ENCODE data around the gene NHEJ1. TPM values are rescaled to one million over a fixed set of nuclear protein-coding genes. Genes with fewer than 3 reads are reported as not detected.
"Not testable (repeated sequence)": the region's sequence is repeated elsewhere in the genome, so short reads cannot be mapped to it uniquely, and the experiment has no call there.

NHEJ1 gene
- polyA plus RNA-seq, 3 donors = 12.6 to 20.9 (median 20.3) TPM

DNA sequence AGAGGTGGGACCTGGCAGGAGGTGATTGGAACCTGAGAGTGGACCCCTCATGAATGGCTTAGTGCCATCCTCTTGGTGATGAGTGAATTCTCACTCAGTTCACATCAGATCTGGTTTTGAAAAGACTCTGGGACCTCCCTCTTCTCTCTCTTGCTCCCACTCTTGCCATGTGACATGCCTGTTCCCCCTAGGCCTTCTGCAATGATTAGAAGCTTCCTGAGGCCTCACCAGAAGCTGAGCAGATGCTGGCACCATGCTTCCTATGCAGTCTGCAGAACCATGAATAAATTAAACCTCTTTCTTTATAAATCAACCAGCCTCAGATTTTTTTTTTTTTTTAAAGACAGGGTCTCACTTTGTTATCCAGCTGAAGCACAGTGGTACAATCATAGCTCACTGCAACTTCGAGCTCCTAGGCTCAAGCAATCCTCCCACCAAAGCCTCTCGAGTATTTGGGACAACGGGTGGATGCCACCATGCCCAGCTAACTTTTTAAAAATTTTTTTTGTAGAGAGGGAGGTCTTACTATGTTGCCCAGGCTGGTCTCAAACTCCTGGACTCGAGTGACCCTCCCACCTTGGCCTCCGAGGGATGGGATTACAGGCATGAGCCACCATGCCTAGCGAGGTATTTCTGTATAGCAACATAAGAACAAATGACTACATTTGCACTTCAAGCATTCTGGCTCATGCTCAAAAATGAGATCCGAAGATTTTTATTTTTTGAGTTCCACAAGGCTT is 44.0 kb upstream of the NHEJ1 start:
- no peak overlapping the region for H3K4me2 ChIP-seq (replicated peaks; ENCODE audit: extremely low read depth, low read length, poor library complexity, severe bottlenecking)
- H3K4me1 ChIP-seq (ENCODE audit: control insufficient read depth in 1 of 2, insufficient read depth in 2 of 2, low read length in 2 of 2) = peaks cover 17 to 21% of the 10 kb centered on the region in 2 donors
- H3K9me3 ChIP-seq (replicated peaks in 1 of 2; ENCODE audit: control insufficient read depth in 1 of 2, insufficient read depth in 1 of 2, low read length in 2 of 2) = peaks cover 0 to 4% of the 10 kb centered on the region in 2 donors
- 86% methylated on average over 1 of the region's 7 CpGs for WGBS (ENCODE audit: insufficient coverage)
- peaks cover 10% of the 10 kb centered on the region for H4K20me1 ChIP-seq (ENCODE audit: insufficient read depth, low read length)
- no peak overlapping the region for H3K9ac ChIP-seq (ENCODE audit: insufficient read depth, low read length, poor library complexity, severe bottlenecking)
- H3K4me1 Mint-ChIP-seq = peaks cover 26% of the 10 kb centered on the region
- H3K4me3 ChIP-seq (replicated peaks in 1 of 3; ENCODE audit: low read depth in 2 of 3, low read length in 3 of 3) = no peak overlapping the region
- H3K79me2 ChIP-seq (ENCODE audit: insufficient read depth, low read length) = no peaks in the 10 kb centered on the region
- H3K36me3 ChIP-seq (replicated peaks in 1 of 2; ENCODE audit: control insufficient read depth in 1 of 2, insufficient read depth in 2 of 2, low read length in 2 of 2) = peaks cover 16 to 20% of the 10 kb centered on the region in 2 donors
- H3K36me3 Mint-ChIP-seq = peaks cover 20 to 21% of the 10 kb centered on the region in 2 donors
- H3K27ac Mint-ChIP-seq = peak overlapping the region in 1 of 7 donors; percentile 54
- peaks cover 2 to 8% (median 4%) of the 10 kb centered on the region in 7 donors for H3K9me3 Mint-ChIP-seq
- peaks cover 2 to 6% (median 3%) of the 10 kb centered on the region in 3 donors for H3K27me3 Mint-ChIP-seq (ENCODE audit: low read depth in 3 of 3)
- no peak overlapping the region for H2AFZ ChIP-seq (ENCODE audit: insufficient read depth, low read depth, low read length, poor library complexity, severe bottlenecking)
- intact Hi-C loops (cut with micrococcal nuclease) = no loop called here
- no peak for DNase-seq
- no peak overlapping the region for H3K27ac ChIP-seq (ENCODE audit: low read depth in 1 of 2, low read length in 2 of 2)
- TF ChIP-seq CTCF (IDR thresholded peaks at IDR 0.05) = no peak
- no peak overlapping the region for H3K4me3 Mint-ChIP-seq
- no peaks in the 10 kb centered on the region for H3K27me3 ChIP-seq (ENCODE audit: control insufficient read depth in 2 of 2, insufficient read depth in 2 of 2, low read length in 2 of 2)

GRCh38 chr2:219201331-219201730 is 40.7 kb upstream of the NHEJ1 start:
- H3K27ac Mint-ChIP-seq; DNase-seq; H3K9me3 Mint-ChIP-seq; H3K4me3 ChIP-seq (replicated peaks in 1 of 3; ENCODE audit: low read depth in 2 of 3, low read length in 3 of 3); H3K4me3 Mint-ChIP-seq; intact Hi-C loops (cut with micrococcal nuclease); H3K27ac ChIP-seq (ENCODE audit: low read depth in 1 of 2, low read length in 2 of 2); H3K9me3 ChIP-seq (replicated peaks in 1 of 2; ENCODE audit: control insufficient read depth in 1 of 2, insufficient read depth in 1 of 2, low read length in 2 of 2); H3K4me1 ChIP-seq (ENCODE audit: control insufficient read depth in 1 of 2, insufficient read depth in 2 of 2, low read length in 2 of 2); H3K4me2 ChIP-seq (replicated peaks; ENCODE audit: extremely low read depth, low read length, poor library complexity, severe bottlenecking); H3K36me3 Mint-ChIP-seq; H3K4me1 Mint-ChIP-seq; H3K79me2 ChIP-seq (ENCODE audit: insufficient read depth, low read length); H3K27me3 ChIP-seq (ENCODE audit: control insufficient read depth in 2 of 2, insufficient read depth in 2 of 2, low read length in 2 of 2); H2AFZ ChIP-seq (ENCODE audit: insufficient read depth, low read depth, low read length, poor library complexity, severe bottlenecking); H3K36me3 ChIP-seq (replicated peaks in 1 of 2; ENCODE audit: control insufficient read depth in 1 of 2, insufficient read depth in 2 of 2, low read length in 2 of 2); H4K20me1 ChIP-seq (ENCODE audit: insufficient read depth, low read length); H3K9ac ChIP-seq (ENCODE audit: insufficient read depth, low read length, poor library complexity, severe bottlenecking): not testable (repeated sequence)
- 86% methylated on average over 7 of the region's 21 CpGs for WGBS (ENCODE audit: insufficient coverage)
- H3K27me3 Mint-ChIP-seq (ENCODE audit: low read depth in 3 of 3) = peaks cover 3 to 14% (median 14%) of the 10 kb centered on the region in 3 donors

DNA sequence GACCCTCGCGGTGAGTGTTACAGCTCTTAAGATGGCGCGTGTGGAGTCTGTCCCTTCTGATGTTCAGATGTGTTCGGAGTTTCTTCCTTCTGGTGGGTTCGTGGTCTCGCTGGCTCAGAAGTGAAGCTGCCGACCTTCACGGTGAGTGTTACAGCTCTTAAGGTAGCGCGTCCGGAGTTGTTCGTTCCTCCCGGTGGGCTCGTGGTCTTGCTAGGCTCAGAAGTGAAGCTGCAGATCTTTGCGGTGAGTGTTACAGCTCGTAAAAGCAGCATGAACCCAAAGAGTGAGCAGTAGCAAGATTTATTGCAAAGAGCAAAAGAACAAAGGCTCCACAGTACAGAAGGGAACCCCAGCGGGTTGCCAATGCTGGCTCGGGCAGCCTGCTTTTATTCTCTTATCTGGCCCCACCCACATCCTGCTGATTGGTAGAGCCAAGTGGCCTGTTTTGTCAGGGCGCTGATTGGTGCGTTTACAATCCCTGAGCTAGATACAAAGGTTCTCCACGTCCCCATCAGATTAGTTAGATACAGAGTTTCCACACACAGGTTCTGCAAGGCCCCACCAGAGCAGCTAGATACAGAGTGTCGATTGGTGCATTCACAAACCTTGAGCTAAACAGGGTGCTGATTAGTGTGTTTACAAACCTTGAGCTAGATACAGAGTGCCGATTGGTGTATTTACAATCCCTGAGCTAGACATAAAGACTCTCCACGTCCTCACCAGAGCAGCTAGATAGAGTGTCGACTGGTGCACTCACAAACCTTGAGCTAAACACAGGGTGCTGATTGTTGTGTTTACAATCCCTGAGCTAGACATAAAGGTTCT is 40.1 kb upstream of the NHEJ1 start:
- H3K4me3 ChIP-seq (replicated peaks in 1 of 3; ENCODE audit: low read depth in 2 of 3, low read length in 3 of 3); H3K4me1 Mint-ChIP-seq; H3K36me3 ChIP-seq (replicated peaks in 1 of 2; ENCODE audit: control insufficient read depth in 1 of 2, insufficient read depth in 2 of 2, low read length in 2 of 2); H3K36me3 Mint-ChIP-seq; H3K9ac ChIP-seq (ENCODE audit: insufficient read depth, low read length, poor library complexity, severe bottlenecking); H3K27ac ChIP-seq (ENCODE audit: low read depth in 1 of 2, low read length in 2 of 2); H2AFZ ChIP-seq (ENCODE audit: insufficient read depth, low read depth, low read length, poor library complexity, severe bottlenecking); H3K4me2 ChIP-seq (replicated peaks; ENCODE audit: extremely low read depth, low read length, poor library complexity, severe bottlenecking); H3K27me3 ChIP-seq (ENCODE audit: control insufficient read depth in 2 of 2, insufficient read depth in 2 of 2, low read length in 2 of 2); H4K20me1 ChIP-seq (ENCODE audit: insufficient read depth, low read length); H3K9me3 Mint-ChIP-seq; H3K4me3 Mint-ChIP-seq; DNase-seq; H3K4me1 ChIP-seq (ENCODE audit: control insufficient read depth in 1 of 2, insufficient read depth in 2 of 2, low read length in 2 of 2); intact Hi-C loops (cut with micrococcal nuclease); H3K9me3 ChIP-seq (replicated peaks in 1 of 2; ENCODE audit: control insufficient read depth in 1 of 2, insufficient read depth in 1 of 2, low read length in 2 of 2); H3K79me2 ChIP-seq (ENCODE audit: insufficient read depth, low read length): not testable (repeated sequence)
- WGBS (ENCODE audit: insufficient coverage) = 78% methylated on average over 17 of the region's 26 CpGs
- Mint-ChIP-seq H3K27ac (peak overlapping the region in 1 of 7 donors; percentile 37), H3K27me3 (ENCODE audit: low read depth in 3 of 3) (peaks cover 3 to 17% (median 16%) of the 10 kb centered on the region in 3 donors)
